Vagina (tissue), 2 donors: ENCODE results near the gene C2CD2.

Source experiments
- POLR2A ChIP-seq, 2 donors: fragments of 450-650 bp; IDR thresholded peaks; one replicate each; pipeline ENCODE4 v1.6.1; 2017; ENCODE audit warnings: antibody characterized with exemption in 2 of 2, mild to moderate bottlenecking in 2 of 2, moderate library complexity in 2 of 2
- POLR2AphosphoS5 ChIP-seq, 2 donors: sonication (generic); formaldehyde crosslinking; IDR thresholded peaks; one replicate each; pipeline ENCODE4 v1.9.0; 2017; ENCODE audit warnings: antibody characterized with exemption in 2 of 2, mild to moderate bottlenecking in 2 of 2, low read depth in 1 of 2; ENCODE audit not compliant: insufficient read depth in 1 of 2
- TF ChIP-seq, protein P1 (sequence below), 3 experiments: fragments of 450-650 bp in 2 of 3; fragments of 200-600 bp in 1 of 3; sonication (generic) in 1 of 3; IDR thresholded peaks; one replicate each; pipeline ENCODE4 v1.5.1; 2017 to 2019; ENCODE audit warnings: antibody characterized with exemption in 3 of 3, mild to moderate bottlenecking in 2 of 3, moderate library complexity in 2 of 3

DNA sequence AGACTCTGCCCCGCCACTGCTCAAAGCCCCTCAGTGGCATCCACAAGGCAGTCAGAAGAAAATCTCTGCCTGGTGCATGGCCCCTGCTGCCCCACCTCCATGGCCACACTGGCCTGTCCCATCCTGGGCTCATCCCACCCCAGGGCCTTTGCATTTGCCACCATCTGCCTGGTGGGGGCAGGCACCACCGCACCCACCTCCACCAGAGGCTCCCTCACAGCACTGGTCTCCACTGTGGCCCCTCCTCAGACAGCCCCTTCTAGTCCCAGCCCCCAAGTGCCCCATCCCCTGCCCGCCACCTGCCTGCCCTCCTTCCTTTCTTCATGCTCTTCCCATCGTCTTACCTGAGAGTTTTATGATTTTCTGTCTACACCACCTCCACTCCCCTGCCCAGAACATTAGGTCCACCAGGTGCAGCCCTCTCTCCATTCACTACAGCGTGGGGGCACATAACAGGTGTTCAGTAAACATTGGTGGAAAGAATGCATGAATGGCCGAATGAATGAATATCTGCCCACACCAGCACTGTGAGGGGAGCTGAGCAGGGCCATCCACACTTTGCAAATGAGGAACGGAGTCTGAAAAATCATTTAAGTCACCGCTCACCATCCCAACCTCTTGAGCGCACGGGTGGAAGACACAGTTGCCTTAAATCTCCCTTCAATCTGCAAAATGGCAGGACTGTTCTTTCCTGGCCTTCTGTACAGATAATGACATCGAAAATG lies 76.7 kb downstream of the C2CD2 start:
- TF ChIP-seq, protein P1, sequence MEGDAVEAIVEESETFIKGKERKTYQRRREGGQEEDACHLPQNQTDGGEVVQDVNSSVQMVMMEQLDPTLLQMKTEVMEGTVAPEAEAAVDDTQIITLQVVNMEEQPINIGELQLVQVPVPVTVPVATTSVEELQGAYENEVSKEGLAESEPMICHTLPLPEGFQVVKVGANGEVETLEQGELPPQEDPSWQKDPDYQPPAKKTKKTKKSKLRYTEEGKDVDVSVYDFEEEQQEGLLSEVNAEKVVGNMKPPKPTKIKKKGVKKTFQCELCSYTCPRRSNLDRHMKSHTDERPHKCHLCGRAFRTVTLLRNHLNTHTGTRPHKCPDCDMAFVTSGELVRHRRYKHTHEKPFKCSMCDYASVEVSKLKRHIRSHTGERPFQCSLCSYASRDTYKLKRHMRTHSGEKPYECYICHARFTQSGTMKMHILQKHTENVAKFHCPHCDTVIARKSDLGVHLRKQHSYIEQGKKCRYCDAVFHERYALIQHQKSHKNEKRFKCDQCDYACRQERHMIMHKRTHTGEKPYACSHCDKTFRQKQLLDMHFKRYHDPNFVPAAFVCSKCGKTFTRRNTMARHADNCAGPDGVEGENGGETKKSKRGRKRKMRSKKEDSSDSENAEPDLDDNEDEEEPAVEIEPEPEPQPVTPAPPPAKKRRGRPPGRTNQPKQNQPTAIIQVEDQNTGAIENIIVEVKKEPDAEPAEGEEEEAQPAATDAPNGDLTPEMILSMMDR (IDR thresholded peaks at IDR 0.05): no peak
- TF ChIP-seq POLR2A (IDR thresholded peaks at IDR 0.05) (no peak), POLR2AphosphoS5 (IDR thresholded peaks at IDR 0.05; ENCODE audit: insufficient read depth in 1 of 2, low read depth in 1 of 2) (no peak)
